ENCODE measurements around the gene GRAMD1A.

GRCh38 chr19:35061583-35062373 lies 61.7 kb downstream of the GRAMD1A start:
- TF ChIP-seq BACH2 (CRISPR knock-in tag; IDR thresholded peaks at IDR 0.05; ENCODE audit: borderline replicate concordance) (no peak), ARNTL (CRISPR knock-in tag; IDR thresholded peaks at IDR 0.05; ENCODE audit: borderline replicate concordance, low read depth) (no peak), ZFP3 (CRISPR knock-in tag; IDR thresholded peaks at IDR 0.05) (no peak), PATZ1 (CRISPR knock-in tag; IDR thresholded peaks at IDR 0.05; ENCODE audit: borderline replicate concordance) (no peak), RARB (CRISPR knock-in tag; IDR thresholded peaks at IDR 0.05) (no peak), OSR1 (CRISPR knock-in tag; IDR thresholded peaks at IDR 0.05) (no peak), TSHZ2 (CRISPR knock-in tag; IDR thresholded peaks at IDR 0.05) (no peak), CREB5 (CRISPR knock-in tag; IDR thresholded peaks at IDR 0.05; ENCODE audit: low read depth) (no peak), POU6F1 (CRISPR knock-in tag; IDR thresholded peaks at IDR 0.05; ENCODE audit: borderline replicate concordance, low read depth) (no peak), ZNF8 (CRISPR knock-in tag; IDR thresholded peaks at IDR 0.05) (no peak), ISL1 (CRISPR knock-in tag; IDR thresholded peaks at IDR 0.05) (no peak), GLIS3 (CRISPR knock-in tag; IDR thresholded peaks at IDR 0.05) (no peak)
